OCI-LY1 (cell line): Measurements from ENCODE around the gene KIFAP3.

ENCODE experiments used
- EZH2 ChIP-seq: fragments of 200-600 bp; sonication (generic), shearing (Covaris generic); IDR thresholded peaks from 2 replicates; pipeline ENCODE4 v1.8.0; 2017; ENCODE audit warnings: borderline replicate concordance, mixed run types, mild to moderate bottlenecking, antibody characterized with exemption, low read length, moderate library complexity, mixed read lengths
- TF ChIP-seq, protein P1 (sequence below): fragments of 200-600 bp; sonication (generic), shearing (Covaris generic); IDR thresholded peaks from 2 replicates; pipeline ENCODE4 v1.5.1; 2017; ENCODE audit warnings: mild to moderate bottlenecking, antibody characterized with exemption, low read length, moderate library complexity, mixed read lengths

DNA sequence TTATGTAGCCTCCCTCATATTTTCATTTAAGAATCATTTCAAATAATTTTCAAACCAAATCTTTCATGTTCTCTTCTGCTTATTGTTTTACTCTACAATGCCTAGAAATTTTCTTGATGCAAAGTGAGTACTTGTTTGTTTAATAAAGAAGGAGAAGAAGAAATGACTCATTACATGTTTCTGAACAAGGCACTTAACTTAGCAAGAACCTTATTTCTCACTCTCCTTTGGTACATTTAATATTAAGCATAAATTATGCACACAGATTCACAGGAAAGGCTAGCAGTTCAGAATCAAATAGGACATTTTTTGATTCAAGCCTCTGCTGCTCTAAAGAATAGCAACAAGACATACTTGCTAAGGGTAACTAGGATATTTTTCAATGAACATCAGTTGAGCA is 189.9 kb downstream of the KIFAP3 start:
- TF ChIP-seq, protein P1, sequence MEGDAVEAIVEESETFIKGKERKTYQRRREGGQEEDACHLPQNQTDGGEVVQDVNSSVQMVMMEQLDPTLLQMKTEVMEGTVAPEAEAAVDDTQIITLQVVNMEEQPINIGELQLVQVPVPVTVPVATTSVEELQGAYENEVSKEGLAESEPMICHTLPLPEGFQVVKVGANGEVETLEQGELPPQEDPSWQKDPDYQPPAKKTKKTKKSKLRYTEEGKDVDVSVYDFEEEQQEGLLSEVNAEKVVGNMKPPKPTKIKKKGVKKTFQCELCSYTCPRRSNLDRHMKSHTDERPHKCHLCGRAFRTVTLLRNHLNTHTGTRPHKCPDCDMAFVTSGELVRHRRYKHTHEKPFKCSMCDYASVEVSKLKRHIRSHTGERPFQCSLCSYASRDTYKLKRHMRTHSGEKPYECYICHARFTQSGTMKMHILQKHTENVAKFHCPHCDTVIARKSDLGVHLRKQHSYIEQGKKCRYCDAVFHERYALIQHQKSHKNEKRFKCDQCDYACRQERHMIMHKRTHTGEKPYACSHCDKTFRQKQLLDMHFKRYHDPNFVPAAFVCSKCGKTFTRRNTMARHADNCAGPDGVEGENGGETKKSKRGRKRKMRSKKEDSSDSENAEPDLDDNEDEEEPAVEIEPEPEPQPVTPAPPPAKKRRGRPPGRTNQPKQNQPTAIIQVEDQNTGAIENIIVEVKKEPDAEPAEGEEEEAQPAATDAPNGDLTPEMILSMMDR = no peak
- TF ChIP-seq EZH2 = no peak
